Heart right ventricle (tissue), 16 donors: ENCODE results near the gene GRIN2A. TPM values are rescaled to one million over a fixed set of nuclear protein-coding genes. Genes with fewer than 3 reads are reported as not detected.

Experiments used
- ATAC-seq, 8 donors: fragments of 200-7000 bp; cut with Tn5 transposase; one replicate each; pipeline ENCODE4 v1.9.1; 2020; ENCODE audit warnings: mild to moderate bottlenecking in 8 of 8, moderate library complexity in 8 of 8, moderate number of reproducible peaks in 1 of 8
- DNase-seq, 2 donors: peaks; one replicate each; pipeline ENCODE4 v3.0.0-alpha.2; 2020
- H3K27ac ChIP-seq, 10 donors: fragments of 200-600 bp; sonication (generic) in 2 of 10; one replicate each; pipeline versions ENCODE4 v1.5.0 to v1.8.0; 2020 to 2022; ENCODE audit warnings: mild to moderate bottlenecking in 3 of 10
- H3K27me3 ChIP-seq, 7 donors: fragments of 200-600 bp; one replicate each; pipeline ENCODE4 v1.8.0; 2021 to 2022; ENCODE audit warnings: mild to moderate bottlenecking in 2 of 7
- H3K36me3 ChIP-seq, 9 donors: fragments of 200-600 bp; sonication (generic) in 1 of 9; one replicate each; pipeline versions ENCODE4 v1.5.0 to v1.8.0; 2020 to 2022; ENCODE audit warnings: mild to moderate bottlenecking in 2 of 9
- H3K4me1 ChIP-seq, 9 donors: fragments of 200-600 bp; sonication (generic) in 1 of 9; one replicate each; pipeline versions ENCODE4 v1.5.0 to v1.8.0; 2020 to 2022; ENCODE audit warnings: mild to moderate bottlenecking in 4 of 9
- H3K4me3 ChIP-seq, 10 donors: fragments of 200-600 bp; sonication (generic) in 2 of 10; one replicate each; pipeline versions ENCODE4 v1.5.0 to v1.8.0; 2020 to 2022; ENCODE audit warnings: mild to moderate bottlenecking in 7 of 10, moderate library complexity in 2 of 10
- H3K9me3 ChIP-seq, 11 donors: fragments of 200-600 bp in 10 of 11; sonication (generic) in 2 of 11; one replicate each; pipeline versions ENCODE4 v1.5.0 to v1.8.0; 2013 to 2022; ENCODE audit warnings: mild to moderate bottlenecking in 2 of 11, control low read depth in 1 of 11, moderate library complexity in 1 of 11
- CTCF ChIP-seq, 9 donors: fragments of 200-600 bp; sonication (generic) in 2 of 9; IDR thresholded peaks; one replicate each; pipeline versions ENCODE4 v1.5.0 to v1.8.0; 2021 to 2022; ENCODE audit warnings: antibody characterized with exemption in 9 of 9, mild to moderate bottlenecking in 5 of 9, moderate library complexity in 1 of 9
- WGBS, 2 donors: extraction: QIAGEN DNeasy Blood & Tissue Kit; methylation state at CpG; one replicate each; pipeline ENCODE4 v1.1.7; 2013; ENCODE audit warnings: inconsistent platforms in 1 of 2; 5-methylcytosine and 5-hydroxymethylcytosine counted together
- intact Hi-C, 10 donors: fragments of 100-400 bp; cut with DNase I; formaldehyde crosslinking; loops; one replicate each; pipeline versions ENCODE4 v1.11.1 to v1.14.2; 2022
- polyA plus RNA-seq, 2 donors: library from polyadenylated mRNA; stranded (reverse); fragments of 200-250 nt; gene quantifications; one replicate each; pipeline ENCODE4 v1.2.3, GENCODE V29; 2013
- total RNA-seq, 10 donors: library from RNA; stranded (reverse); fragmentation: NEBNext Ultra II Directional in 3 of 10; extraction: Animal tissue kit (Norgen Biotek cat#: 25700) in 3 of 10; gene quantifications; one replicate each; pipeline versions ENCODE4 v1.2.1 to v1.2.4, GENCODE V29; 2021 to 2023
- donor health status: Arrhythmogenic right ventricular cardiomyopathy.
- donor health status: ischemic (EF 13 %, LVEDD 7.1; RV severe dilation, severe dysfunction).
- donor health status: healthy with polysubstance abuse.
- donor health status: DM: no; HTN: yes; CAD: no.
- donor health status: DM: no; HTN: no; CAD: no.
- donor health status: ischemic (EF 25% LVEDD 6.9; RV normal size, moderate dysfunction).
- donor health status: ischemic (EF 25% LVEDD 5.7; RV mildly dilated, moderate dysfunction).
- donor health status: healthy.
- donor health status: DM: yes; HTN: yes; CAD: no.
- donor health status: Ischemic cardiomyopathy.
- donor health status: ischemic (EF 35%, LVEDD 5.7; RV mildly dilated, moderate dysfunction).
- donor health status: nonischemic (EF 11% LVEDD 7.7; RV severe dilation, severe dysfunction).
- donor health status: DM: yes; HTN: yes; CAD: no.
- donor health status: PGD.
- donor health status: ischemic (EF 29% LVEDD 5.4; RV normal size, mild dysfunction).
- donor health status: nonischemic (EF 23%, LVEDD 6.1; RV moderate dilation, normal function).

Gene GRIN2A
- total and polyA plus RNA-seq, 12 donors, result 0.01 to 11.7 (median 4.7) TPM

GRCh38 chr16:9787717-9788116 lies 394.5 kb downstream of the GRIN2A start:
- peak overlapping the region in 3 of 10 donors; percentile 26 to 53 (median 44) for H3K27ac ChIP-seq
- DNase-seq (peak in 1 of 2 donors; percentile 9), ATAC-seq (peak in 5 of 8 donors; percentile 54 to 93 (median 89))
- no peak overlapping the region for H3K4me3 ChIP-seq
- no peaks in the 10 kb centered on the region for H3K9me3 ChIP-seq
- whole genome bisulfite sequencing, 2 donors, result 24 to 37% methylated on average over 5 of the region's 5 CpGs
- no peak for TF ChIP-seq CTCF (IDR thresholded peaks at IDR 0.05)
- H3K4me1 ChIP-seq, result peaks cover 0 to 19% (median 4%) of the 10 kb centered on the region in 9 donors
- no peaks in the 10 kb centered on the region for H3K36me3 ChIP-seq
- H3K27me3 ChIP-seq, result no peaks in the 10 kb centered on the region
- intact Hi-C loops, result no loop called here

GRCh38 chr16:9780831-9781230 lies 401.4 kb downstream of the GRIN2A start:
- DNase-seq (no peak), ATAC-seq (no peak)
- no peaks in the 10 kb centered on the region for H3K27me3 ChIP-seq
- H3K36me3 ChIP-seq, result no peaks in the 10 kb centered on the region
- intact Hi-C loops, result no loop called here
- no peak for TF ChIP-seq CTCF (IDR thresholded peaks at IDR 0.05)
- no peak overlapping the region for H3K27ac ChIP-seq
- peaks cover 0 to 2% (median 0%) of the 10 kb centered on the region in 11 donors for H3K9me3 ChIP-seq
- H3K4me1 ChIP-seq, result peaks cover 0 to 16% (median 0%) of the 10 kb centered on the region in 9 donors
- 47 to 62% methylated on average over 4 of the region's 4 CpGs for WGBS, 2 donors
- H3K4me3 ChIP-seq, result no peak overlapping the region

GRCh38 chr16:9778849-9779248 lies 403.4 kb downstream of the GRIN2A start:
- Histone ChIP-seq H3K4me1 (peaks cover 0 to 16% (median 0%) of the 10 kb centered on the region in 9 donors), H3K27ac (no peak overlapping the region), H3K36me3 (no peaks in the 10 kb centered on the region), H3K9me3 (peaks cover 0 to 2% (median 0%) of the 10 kb centered on the region in 11 donors), H3K27me3 (no peaks in the 10 kb centered on the region), H3K4me3 (no peak overlapping the region)
- intact Hi-C loops, result loop anchor here in 1 of 10 donors (10.0 kb wide), 1 partner anchor 64 kb away; no protein-coding TSS in a partner anchor
- no peak for TF ChIP-seq CTCF (IDR thresholded peaks at IDR 0.05)
- no peak for ATAC-seq
- WGBS, 2 donors, result 65 to 70% methylated on average over 5 of the region's 5 CpGs
- no peak for DNase-seq

GRCh38 chr16:9775998-9776397 lies 406.2 kb downstream of the GRIN2A start:
- 67 to 71% methylated on average over 5 of the region's 5 CpGs for WGBS, 2 donors
- no peak overlapping the region for H3K4me3 ChIP-seq
- ATAC-seq, result no peak
- no peak for TF ChIP-seq CTCF (IDR thresholded peaks at IDR 0.05)
- intact Hi-C loops, result loop anchor here in 1 of 10 donors (10.0 kb wide), 1 partner anchor 61 kb away; no protein-coding TSS in a partner anchor
- H3K27ac ChIP-seq, result no peak overlapping the region
- H3K36me3 ChIP-seq, result no peaks in the 10 kb centered on the region
- peaks cover 0 to 2% (median 0%) of the 10 kb centered on the region in 11 donors for H3K9me3 ChIP-seq
- no peaks in the 10 kb centered on the region for H3K27me3 ChIP-seq
- DNase-seq, result no peak
- H3K4me1 ChIP-seq, result peaks cover 0 to 5% (median 0%) of the 10 kb centered on the region in 9 donors
